HG03135 (cell line): ENCODE data around the gene NTN1.
A peak's percentile ranks its signal among the peaks of the same experiment; 100 is the strongest.

Source experiments
- ATAC-seq: cut with Tn5 transposase; IDR thresholded peaks from one replicate; pipeline ENCODE4 v1.9.1; 2021; ENCODE audit warnings: mild to moderate bottlenecking, moderate library complexity; ENCODE audit not compliant: unreplicated experiment

NTN1 gene

DNA sequence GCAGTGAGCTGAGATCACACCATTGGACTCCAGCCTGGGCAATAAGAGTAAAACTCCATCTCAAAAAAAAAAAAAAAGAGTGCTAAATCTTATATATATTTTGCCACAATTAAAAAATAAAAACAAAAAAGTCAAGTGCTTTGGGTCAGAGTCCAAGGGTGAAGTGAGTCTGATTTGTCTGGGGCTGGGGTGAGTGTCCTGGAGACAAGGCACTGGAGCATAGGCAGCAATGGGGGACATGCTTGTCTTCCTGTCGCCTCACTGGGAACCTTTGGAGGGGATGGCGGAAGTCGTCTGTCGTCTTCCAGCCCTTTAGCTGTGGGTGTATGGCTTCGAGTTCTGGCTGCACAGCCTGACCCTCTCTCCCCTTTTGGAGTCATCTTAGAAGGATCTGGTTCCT lies 167.1 kb downstream of the NTN1 start:
- ATAC-seq, result no peak

DNA sequence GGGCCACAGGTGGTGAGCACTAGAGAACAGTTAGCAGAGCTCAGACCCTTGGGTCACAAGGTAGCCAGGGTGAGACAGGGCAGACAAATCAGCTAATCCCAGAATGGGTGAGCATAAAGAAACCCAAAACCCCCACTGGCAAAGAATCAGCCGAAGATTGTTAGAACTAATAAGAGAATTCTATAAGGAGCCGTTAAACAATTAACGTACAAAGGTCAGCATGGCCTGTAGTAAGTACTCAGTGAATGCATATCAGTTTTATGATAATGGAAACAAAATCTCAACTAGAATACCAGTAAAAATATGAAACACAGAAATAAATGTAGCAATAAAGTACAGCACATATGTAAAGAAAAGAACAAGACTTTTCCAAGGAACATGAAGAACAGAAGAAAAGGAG lies 168.6 kb downstream of the NTN1 start:
- no peak for ATAC-seq

DNA sequence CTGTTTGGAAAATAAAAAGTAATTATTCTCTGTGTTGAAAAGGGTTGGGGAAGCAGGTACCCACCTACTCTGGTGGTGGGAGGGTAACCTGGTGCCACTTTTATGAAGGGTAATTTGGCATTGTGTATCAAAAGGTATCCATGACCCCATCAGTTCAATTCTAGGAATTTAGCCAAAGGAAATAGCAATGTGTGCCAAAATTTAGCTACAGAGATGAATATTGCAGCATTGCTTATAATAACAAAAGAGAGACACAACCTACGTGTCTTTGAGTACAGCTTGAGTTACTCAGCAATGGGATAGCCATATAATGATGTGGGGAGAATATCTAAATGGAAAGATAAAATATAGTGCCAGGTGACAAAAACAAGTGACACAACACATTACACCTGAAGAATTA lies 170.7 kb downstream of the NTN1 start:
- ATAC-seq, result no peak

DNA sequence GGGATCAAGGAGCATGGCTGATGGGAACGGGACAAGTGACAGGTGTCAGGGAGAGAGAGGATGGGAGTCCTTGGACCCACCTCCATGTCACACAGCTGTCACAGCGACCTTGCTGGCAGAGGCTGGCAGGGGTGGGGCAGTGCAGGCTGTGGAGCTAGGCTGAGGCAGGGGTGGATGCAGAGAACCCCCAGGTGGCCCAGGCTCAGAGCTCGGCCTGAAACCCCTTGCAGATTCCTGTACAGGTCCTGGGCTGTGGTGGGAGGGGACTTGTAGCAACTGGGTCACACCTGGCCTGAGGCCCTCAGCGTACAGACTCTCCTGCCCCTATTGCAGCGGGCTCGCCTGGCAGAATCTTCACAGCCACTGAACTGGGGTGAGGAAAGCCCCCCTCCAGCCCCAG lies 174.1 kb downstream of the NTN1 start:
- no peak for ATAC-seq

DNA sequence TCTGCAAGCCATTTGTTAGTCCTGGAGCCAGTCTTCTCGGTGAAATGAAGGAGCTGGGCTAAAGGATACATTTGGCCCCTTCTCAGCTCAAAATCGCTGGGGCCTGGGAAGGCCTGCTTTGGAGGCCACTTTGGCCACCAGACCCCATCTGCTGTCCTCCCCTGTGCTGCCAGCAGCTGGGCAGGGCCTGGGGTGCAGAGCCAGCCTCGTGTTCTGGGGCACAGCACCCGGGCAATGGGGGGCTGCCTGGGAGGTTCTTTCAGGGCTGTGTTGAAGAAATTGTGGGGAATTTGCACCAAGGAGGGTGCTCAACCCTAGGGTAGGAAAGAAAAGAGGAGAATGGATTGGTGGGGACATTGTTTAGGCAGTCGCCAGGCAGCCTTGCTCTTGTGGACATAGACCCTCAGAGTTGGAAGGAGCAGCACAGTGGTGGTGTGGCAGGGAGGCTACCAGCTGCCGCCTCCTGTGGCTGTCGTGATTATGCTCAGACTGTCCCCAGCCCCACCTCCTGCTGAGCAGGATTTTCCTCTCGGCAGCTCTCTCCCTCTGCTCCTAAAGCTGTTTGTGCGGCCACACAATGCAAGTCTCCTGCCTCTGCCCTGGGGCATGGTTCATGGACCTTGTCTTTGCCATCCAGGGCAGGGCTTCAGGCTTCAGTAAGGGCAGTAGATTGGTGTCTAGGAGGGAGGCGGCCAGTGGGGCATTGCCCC lies 174.8 kb downstream of the NTN1 start:
- ATAC-seq, result no peak

DNA sequence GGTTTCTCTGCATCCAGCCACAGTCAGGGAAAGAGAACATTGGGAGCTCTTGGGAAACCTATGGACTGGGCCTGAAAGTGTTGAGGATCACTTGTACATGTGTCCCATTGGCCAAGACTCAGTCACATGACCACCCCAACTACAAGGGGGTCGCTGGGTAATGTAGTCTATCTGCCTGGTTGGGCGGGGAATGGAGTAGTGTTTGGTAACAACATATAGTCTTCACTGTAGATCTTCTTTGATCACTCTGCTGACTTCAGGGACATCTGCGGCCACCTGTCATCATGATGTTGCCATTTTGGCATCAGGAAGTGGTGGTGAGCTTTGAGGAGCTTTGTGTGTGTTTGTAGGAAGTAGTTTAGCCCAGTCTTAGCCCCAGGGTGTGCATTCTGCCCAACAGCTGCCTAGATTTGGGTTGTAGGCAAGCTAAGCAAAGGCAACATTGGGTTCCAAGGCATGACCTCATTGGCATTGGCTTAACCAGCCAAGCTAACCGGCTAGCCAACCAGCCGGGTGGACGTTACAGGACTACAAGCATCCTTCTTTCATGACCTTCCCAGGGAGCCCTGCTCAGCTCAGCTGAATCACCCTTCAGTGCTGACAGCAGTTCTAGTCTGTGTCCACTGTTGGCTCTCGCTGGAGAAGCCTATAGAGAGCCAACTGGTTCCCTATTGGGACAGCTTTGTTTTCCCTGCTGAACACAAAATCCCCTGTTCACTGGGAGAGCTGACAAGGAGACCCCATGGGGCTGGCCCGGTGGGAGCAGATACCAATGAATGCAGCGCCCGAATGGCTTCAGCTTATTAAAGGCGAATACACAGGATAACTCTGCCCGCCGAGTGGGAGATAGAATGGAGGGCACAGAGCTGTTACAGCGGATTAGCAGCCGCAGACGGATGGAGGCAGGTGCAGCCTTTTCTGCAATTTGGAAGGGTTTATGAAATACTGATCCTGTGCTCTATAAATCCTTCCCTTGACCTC lies 178.6 kb downstream of the NTN1 start:
- ATAC-seq, result no peak

DNA sequence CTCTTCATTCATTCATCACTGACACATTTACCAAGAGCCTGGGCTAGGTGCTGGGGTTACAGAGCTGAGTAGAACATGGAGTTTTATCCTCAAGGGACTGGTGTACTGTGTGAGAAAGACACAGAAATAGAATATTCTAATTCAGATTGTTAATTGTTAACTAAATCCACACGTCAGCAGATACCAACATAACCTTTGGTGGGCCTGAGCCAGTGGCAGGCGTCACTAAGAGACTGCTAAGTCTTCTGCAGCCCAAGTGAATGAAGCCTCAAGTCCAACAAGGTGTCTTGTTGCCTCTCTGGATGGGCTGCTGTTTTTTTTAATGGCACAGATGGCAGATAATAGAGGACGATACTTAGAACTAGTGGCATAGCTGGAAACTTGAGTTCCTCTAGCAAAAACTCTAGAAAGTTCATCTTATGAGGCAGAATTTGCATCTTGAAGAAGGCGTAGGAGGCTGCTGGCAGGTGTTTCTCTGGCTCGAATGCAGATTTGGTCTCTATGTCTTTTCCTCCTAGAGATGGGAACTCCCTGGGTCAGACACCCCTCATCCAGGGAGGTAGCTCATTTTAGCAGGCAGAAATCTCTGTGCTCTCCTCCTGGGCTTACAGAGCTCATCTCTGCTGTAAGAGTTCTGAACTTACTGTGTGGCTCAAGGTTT lies 179.5 kb downstream of the NTN1 start:
- peak; percentile 74 for ATAC-seq

DNA sequence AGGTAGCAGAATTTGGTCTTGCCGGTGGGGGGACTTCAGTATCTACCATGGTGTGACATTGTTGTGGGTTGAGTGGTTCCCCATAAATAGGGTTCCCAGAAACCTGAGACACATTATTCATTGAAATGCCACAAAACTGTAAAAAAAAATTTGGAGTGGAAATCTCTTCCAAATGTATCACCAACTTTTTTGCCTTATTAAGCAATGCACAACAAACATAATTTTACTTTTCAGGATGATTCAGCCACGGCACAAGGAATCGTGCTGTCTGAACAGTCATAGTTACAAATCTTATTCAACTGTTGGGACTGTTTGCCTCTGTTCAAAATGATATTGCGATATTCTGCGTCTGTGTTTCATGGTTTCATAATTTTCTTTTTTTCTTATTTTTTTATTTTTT lies 181.2 kb downstream of the NTN1 start:
- no peak for ATAC-seq

DNA sequence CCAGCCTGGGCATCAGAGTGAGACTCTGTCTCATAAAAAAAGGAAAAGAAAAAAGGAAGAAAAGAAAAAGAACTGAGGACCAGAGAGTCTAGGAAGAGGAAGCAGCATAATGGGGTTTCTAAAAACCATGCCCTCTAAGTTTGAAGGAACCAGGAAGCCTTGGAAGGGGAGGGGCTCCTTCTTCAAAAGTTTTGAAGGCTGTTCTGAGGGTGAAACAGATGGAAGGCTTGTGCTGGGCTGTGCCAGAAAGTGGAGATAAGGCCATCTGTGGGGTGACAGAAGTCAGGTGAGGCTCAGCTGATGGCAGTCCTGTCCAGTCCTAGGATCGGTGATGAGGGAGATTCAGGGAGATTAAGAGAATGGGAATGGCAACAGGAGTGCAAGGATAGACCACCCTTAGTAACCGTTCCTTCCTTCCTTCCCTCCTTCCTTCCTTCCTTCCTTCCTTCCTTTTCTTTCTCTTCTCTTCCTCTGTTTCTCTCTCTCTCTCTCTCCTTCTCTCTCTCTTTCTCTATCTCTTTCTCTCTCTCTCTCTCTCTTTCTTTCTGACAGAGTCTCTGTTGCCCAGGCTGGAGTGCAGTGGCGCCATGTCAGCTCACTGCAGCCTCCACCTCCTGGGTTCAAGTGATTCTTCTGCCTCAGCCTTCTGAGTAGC lies 182.6 kb downstream of the NTN1 start:
- no peak for ATAC-seq

DNA sequence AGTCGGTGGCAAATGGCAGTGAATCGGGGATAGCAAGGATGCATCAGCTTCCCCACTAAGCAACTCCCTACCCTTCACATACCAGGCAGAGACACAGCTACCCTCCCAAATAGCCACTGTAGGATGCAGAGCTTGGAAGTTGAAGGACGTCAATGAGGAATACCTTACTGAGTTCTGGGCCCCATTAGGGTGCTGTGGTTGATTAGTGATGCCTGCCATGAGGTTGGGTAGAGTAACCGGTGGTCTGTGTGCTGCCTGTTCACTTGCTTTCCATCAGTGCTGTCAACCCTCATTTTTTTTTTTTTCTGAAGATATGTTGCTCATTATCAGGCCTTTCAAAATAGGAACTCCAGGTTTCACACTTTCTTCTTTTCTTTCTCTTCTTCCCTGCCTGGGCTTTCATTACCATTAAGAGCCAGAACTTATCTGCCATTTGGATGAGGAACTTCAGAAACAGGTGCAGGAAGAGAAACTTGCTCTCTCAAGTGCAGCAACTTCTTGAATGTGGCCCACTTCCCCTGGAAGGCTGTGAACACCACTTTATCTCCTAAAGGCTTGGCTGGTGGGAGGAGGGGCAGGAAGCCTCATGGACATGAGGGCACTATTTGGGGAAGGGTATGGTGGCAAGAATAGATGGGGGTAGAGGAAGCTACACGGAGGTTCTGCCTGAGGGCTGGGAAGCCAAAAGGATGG lies 183.5 kb downstream of the NTN1 start:
- no peak for ATAC-seq

DNA sequence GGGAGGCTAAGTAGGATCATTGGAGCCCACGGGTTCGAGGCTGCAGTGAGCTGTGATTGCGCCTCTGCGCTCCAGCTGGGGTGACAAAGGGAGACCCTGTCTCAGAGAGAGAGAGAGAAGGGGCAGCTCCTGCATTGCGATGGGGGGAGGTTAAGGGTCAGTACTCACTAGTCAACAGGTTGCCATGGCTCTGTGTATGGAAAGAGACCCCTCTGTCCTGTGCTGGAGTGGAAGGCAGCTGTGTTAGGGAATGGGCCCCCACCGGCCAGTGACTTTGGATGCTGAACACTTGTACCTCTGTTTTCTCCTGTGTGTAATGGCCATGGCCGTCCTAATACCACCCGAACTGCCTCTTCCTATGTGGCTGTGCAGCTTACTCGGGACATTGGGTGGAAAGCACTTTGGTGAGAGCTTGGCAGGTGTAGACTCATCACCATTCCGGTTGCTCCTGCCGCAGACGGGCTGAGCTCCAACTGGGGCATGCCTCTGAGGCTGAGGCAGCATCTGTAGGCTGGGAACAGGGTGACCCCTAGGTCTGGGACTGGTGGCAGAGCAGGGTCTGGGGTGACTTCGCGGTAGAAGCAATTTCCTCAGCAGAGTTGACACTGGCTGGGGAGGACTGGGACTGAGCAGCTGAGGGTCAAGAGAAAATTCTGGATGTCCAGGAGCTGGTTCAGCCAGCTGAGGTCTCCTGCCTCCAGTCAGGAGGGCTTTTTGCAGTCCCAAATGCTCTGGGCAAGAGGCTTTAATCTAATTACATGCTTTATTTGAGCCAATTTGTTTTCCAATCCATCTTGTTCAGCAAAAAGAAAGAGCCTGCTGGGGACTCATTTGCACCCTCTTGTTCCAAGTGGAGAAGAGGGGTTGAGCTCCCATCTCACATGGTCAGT lies 184.5 kb downstream of the NTN1 start:
- ATAC-seq, result no peak

DNA sequence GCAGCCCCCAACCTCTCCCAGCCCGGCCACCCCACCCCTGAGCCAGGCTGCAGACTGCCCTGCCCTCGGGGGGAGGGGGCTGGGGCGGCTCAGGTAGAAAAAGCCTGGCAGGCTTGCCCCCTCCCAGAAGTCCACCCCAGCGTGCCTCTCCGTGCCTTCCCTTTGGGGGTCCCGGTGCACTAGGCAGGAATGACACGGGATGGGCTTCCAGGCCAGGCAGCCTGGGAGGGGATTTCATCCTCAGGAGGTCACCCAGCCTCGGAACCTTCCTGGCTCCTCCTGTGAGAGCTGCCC lies 185.0 kb downstream of the NTN1 start:
- ATAC-seq, result no peak

DNA sequence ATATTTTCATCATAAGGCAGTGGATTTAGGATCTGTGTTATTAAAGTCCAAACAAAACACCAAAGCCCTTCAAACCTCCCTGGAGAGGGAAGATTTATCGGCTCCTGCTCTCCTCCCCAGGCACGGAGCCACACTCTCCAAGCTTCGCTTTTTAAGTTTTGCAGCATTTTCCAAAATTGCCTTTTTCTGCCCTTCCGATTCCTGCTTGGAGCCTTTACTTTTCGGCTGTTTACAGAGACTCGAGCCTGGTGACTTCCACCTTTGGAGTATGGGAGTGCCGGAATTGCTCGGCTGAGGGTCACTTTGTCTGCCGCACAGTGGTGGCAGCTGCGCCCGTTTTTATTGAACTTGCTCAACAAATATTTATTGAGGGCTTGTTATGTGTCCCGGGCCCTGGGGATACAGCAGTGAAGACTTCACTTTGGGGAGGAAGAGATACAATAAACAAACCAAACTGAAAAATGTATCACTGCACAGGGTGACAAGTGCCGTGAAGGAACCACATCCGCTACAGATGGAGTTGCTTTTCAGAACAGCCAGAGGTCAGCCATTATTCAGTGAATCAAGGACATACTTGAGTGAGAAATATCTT lies 185.5 kb downstream of the NTN1 start:
- ATAC-seq, result no peak

DNA sequence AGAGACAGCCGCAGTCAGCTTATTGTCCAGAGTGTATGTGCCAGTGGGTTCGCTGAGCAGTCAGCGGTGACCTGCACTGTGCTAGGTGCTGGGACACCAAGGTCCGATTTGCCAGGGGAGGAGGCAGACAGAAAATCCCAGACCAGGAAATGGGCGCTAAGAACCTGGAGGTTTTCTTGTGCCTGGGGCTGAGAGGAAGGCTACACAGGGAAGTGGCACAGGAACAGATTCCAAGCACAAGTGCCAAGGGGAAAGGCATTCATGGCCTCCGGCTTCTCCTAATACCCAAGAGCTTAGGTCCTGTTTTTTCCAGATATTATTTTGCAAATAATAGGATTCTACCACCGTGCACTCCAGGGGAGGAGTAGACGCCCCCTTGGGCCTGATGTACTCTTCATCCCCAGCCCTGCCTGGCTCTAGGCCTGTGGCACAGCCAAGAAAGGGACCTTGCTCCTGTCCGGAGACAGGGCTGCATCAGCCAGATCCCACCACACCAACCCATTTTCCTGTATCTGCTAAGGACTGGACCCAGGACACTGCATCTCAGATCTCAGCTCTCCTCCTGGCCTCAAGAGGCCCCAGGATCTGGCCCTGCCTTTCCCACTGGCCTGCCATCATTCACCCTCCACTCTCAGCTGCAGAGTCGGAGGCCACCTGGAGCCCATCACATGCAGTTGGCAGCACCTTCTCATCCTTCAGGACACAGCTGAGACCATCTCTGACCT lies 187.2 kb downstream of the NTN1 start:
- ATAC-seq, result no peak

DNA sequence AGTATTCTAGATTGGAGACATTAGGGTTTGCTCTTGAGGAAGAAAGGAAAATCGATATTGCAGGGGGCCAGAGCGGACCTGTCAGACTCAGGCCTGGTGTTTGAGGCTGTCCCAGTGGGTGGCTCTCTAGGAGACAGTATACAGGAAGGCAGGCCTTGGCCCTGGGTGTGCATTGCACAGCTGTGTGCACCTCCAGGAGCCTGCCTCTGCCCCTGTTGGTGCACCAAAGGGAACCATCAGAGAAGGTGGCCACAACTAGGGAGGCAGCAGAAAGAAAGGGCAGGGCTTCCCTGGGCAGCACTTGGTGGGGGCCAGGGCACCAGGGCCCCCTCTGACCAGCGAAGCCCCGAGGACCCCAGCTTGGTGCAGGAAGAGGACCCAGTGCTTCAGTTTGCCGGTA lies 188.0 kb downstream of the NTN1 start:
- no peak for ATAC-seq

DNA sequence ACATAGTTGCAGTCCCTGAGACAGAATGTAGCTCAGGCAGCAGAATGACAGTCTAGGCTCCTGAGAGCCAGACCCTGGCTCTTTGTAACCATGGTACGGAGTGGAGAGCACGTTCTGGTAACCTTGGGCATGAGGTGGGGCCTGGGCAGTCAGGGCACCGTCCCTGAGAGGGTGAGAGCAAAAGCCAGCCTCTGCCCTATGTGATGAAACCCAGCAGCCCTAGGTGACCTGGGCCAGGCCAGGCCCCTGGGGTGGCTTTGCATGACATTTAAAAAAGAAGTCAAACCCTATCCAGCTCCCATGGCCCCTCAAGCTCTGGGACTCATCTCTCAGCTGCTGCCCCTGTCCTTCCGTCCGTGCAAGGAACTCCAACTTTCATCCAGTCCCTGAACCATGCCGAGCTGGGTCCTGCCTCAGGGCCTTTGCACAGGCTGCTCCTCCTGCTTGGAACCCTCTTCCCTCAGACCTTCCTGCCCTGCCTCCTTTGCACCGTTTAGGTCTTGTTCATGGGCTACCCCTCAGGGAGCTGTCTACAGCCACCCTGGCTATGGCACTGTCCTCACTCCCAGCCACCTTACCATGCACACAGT lies 188.6 kb downstream of the NTN1 start:
- ATAC-seq, result no peak

DNA sequence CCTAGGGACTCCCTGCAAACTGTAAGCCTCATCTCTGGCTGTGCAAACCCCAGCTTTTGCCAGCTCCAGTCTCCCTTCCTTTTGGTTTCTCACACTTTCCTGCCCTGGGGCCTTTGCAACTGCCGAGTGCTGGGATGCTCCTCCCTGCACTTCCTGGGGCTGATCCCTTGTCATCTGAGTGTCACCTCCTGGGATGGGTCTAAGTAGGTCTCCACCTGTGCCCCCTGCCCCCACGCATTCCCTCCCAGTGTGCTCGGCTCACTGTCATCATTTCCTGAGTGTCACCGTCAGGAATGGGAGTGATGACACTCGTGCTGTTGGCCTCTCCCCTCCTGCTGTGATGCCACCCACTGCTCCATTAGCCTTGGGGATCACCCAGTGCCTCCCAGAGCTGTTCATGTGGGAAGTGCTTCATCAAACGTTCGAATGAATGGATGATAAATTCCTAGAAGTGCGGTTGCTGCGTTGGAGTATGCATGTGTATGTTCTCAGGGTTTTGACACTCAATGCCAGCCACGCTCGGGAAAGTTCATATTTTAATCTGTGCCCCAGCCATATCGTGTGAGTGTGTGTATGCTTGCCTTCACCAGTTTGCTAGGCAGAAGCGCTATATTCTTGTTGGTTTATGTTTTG lies 189.9 kb downstream of the NTN1 start:
- ATAC-seq, result no peak
